Measurements from ENCODE around the gene FRMD3.

The FRMD3 gene

GRCh38 chr9:83238871-83239640 lies 299.1 kb downstream of the FRMD3 start:
- Histone ChIP-seq H3K9me3 (no peaks in the 10 kb centered on the region), H3K4me1 (no peaks in the 10 kb centered on the region), H3K27me3 (no peaks in the 10 kb centered on the region), H3K27ac (no peak overlapping the region), H3K4me3 (no peak overlapping the region), H3K36me3 (peaks cover 0 to 6% (median 0%) of the 10 kb centered on the region in 3 donors)
- DNase-seq: peak in 1 of 2 donors; percentile 23
- TF ChIP-seq CTCF (IDR thresholded peaks at IDR 0.05): no peak
- intact Hi-C loops (cut with DNase I; ENCODE audit: low total_unique reads): no loop called here

GRCh38 chr9:83236029-83236696 lies 302.0 kb downstream of the FRMD3 start:
- intact Hi-C loops (cut with DNase I; ENCODE audit: low total_unique reads): no loop called here

GRCh38 chr9:83235526-83235925 lies 302.7 kb downstream of the FRMD3 start:
- intact Hi-C loops (cut with DNase I; ENCODE audit: low total_unique reads): no loop called here
- DNase-seq: no peak
- H3K9me3 ChIP-seq: no peaks in the 10 kb centered on the region
- H3K27me3 ChIP-seq: no peaks in the 10 kb centered on the region
- H3K36me3 ChIP-seq: no peaks in the 10 kb centered on the region
- no peak overlapping the region for H3K27ac ChIP-seq
- TF ChIP-seq CTCF (IDR thresholded peaks at IDR 0.05): no peak
- H3K4me3 ChIP-seq: no peak overlapping the region
- no peaks in the 10 kb centered on the region for H3K4me1 ChIP-seq

More at GRCh38 chr9:83236029-83236696, 302.0 kb downstream of the FRMD3 start:
- no peak for DNase-seq
- Histone ChIP-seq H3K36me3 (no peaks in the 10 kb centered on the region), H3K27ac (no peak overlapping the region), H3K4me3 (no peak overlapping the region), H3K4me1 (no peaks in the 10 kb centered on the region), H3K27me3 (no peaks in the 10 kb centered on the region), H3K9me3 (no peaks in the 10 kb centered on the region)
- TF ChIP-seq CTCF (IDR thresholded peaks at IDR 0.05): no peak

- H3K27ac ChIP-seq: no peak overlapping the region
- DNase-seq: no peak
- no peaks in the 10 kb centered on the region for H3K4me1 ChIP-seq
- no peak overlapping the region for H3K4me3 ChIP-seq
- H3K27me3 ChIP-seq: no peaks in the 10 kb centered on the region
- no peaks in the 10 kb centered on the region for H3K36me3 ChIP-seq
- no peak for TF ChIP-seq CTCF (IDR thresholded peaks at IDR 0.05)
- H3K9me3 ChIP-seq: peaks cover 0 to 4% (median 0%) of the 10 kb centered on the region in 3 donors
- intact Hi-C loops (cut with DNase I; ENCODE audit: low total_unique reads): no loop called here
Observed at GRCh38 chr9:83234541-83234940, 303.7 kb downstream of the FRMD3 start.

GRCh38 chr9:83233647-83234046 lies 304.6 kb downstream of the FRMD3 start:
- Histone ChIP-seq H3K36me3 (no peaks in the 10 kb centered on the region), H3K27me3 (no peaks in the 10 kb centered on the region), H3K9me3 (peaks cover 0 to 4% (median 0%) of the 10 kb centered on the region in 3 donors), H3K4me3 (no peak overlapping the region), H3K27ac (no peak overlapping the region), H3K4me1 (no peaks in the 10 kb centered on the region)
- TF ChIP-seq CTCF (IDR thresholded peaks at IDR 0.05): no peak
- no peak for DNase-seq
- intact Hi-C loops (cut with DNase I; ENCODE audit: low total_unique reads): no loop called here
